ENCODE results near the gene TRIM68.

Gene TRIM68

DNA sequence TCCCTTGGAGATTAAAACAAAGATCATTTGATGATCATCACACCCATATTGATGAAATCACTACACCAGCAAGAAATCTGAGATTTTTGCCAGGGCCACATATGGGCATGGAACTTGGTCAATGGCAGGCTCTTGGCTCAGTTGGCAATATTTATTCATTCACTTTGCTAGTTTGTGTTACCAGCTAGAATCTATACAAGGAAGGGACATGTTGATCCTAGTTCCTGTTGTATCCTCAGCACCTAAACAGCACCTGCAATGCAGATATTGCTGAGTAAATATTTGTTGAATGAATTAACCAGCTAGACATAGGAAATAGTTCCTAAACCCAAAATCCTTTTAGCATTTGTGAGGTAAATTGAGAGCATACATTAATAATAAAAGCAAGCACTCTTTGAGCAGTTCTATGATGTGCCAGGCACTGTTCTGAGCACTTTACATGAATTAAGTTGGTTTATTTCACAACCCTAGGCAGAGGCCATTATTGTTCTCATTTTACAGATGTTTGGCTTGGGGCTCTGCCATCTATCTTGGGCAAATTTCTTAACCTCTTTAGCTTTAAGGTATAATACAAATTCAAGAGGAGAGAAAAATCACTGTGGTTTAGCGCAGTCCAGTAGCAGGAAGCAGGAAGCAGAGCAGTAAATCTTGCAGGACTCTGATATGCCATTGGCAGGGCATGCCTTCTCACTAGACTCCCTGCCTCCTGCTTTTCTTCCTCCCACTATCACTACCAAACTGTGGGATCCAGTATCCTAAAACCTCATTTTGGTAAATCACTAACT is 1.6 kb downstream of the TRIM68 start:
- no peak for DNase-seq

DNA sequence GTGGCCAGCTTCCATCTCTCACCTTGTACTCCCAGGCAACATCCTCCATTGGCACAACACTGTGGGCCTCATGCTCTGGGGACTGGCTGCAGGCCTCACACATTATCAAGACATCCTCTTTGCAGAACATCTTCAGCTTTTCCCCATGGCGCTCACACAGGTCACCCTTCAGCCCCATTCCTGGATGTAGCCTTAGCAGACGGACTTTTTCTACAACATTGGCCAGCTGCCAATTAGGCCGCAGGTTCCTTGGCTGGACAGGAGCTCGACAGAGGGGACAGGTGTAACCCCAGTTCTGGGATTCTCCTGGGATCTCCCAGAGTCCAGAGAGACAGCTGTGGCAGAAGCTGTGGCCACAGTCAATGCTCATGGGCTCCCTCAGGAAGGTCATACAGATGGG is 3.0 kb downstream of the TRIM68 start:
- DNase-seq = no peak

DNA sequence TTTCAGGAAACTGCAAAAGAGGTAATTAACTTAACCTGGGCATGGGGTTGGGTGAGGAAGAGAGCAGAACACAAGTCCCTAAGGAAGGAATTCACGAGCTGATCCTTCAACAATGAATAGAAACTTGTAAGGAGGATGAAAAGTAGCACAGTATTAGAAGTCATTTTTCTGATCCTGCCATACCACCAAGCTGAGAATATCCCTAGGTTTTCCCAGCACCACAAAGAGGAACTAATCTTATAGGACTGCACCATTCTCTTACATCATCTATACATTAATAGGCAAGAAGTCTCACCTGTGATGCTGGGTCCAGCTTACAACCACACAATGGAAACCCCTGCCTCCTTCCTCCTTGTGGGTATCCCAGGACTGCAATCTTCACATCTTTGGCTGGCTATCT is 14.3 kb downstream of the TRIM68 start, which contains the start of gene OR52I1:
OR52I1 (plus strand) TSS at position 301 of the 400 bp plus-strand sequence; CDS start at position 301, 0 bp downstream.
- DNase-seq = no peak

DNA sequence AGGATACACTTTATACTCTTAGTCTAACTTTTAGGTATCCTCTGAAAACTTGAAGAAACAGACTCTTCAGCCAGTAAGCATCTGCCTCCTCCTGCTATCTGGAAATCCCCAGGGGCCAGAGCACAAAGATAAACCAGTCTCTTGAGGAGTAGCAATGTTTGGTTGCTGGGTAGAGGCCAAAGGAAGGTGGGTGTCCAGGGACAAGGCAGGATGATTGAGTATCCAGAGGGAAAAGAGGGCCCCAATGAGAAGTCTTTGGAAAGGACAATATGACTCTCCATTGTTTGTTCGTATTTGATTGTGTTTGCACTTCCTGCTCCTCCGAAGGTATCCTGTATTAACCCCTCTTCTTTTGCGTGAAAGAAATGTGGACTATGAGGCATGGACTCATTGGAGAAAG is 19.0 kb downstream of the TRIM68 start:
- no peak for DNase-seq

DNA sequence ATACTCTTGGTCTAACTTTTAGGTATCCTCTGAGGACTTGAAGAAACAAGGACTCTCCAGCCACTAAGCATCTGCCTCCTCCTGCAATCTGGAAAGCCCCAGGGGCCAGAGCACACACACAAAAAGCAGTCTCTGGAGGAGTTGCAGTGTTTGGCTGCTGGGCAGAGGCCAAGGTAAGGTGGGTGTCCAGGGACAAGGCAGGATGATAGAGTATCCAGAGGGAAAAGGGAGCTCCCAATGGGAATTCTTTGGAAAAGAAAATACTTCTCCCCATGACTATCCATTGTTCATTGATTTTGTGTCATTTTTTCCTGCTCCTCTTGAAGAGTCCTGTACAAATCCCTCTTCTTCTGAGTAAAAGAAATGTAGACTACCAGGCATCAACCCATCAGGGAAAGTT is 26.6 kb downstream of the TRIM68 start, which contains the start of gene OR52I2:
OR52I2 (plus strand) TSS at position 301 of the 400 bp plus-strand sequence.
- no peak for DNase-seq

DNA sequence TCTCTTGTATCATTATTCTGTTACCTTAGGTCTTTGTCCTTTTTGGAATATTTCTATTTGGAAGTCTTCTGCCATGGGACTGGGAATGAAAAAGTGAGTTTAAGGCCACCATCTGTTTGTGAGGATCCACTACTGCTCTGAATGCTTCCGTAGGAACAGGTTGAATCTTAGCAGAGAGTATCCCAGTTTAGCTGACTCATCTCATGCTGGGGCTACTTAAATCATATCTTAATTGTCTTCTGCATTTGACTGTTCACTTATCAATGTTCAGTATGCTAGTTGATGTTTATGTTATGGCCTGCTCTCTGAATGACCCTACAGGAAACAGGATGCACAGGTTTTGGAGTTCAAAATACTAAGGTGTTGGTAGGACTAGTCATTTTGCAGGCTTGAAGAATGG is 27.9 kb downstream of the TRIM68 start:
- no peak for DNase-seq

DNA sequence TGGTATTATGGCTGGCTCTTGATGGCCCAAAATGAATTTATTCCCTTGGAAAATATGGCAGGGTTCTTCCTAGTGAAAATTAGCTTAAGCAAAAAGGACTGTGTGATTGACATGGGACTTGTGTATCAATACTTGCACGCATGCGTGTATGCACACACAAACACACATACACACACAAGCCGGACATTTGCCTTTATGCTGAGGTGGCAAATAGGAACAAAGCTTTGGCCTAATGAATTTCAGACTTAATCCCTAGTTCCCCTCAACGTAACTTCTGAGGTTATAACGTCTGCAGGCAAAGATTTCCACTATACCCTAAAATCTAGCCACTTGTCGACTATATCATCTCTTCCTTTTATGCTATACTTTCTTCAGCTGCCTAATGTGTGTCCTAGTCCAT is 29.4 kb downstream of the TRIM68 start:
- no peak for DNase-seq

DNA sequence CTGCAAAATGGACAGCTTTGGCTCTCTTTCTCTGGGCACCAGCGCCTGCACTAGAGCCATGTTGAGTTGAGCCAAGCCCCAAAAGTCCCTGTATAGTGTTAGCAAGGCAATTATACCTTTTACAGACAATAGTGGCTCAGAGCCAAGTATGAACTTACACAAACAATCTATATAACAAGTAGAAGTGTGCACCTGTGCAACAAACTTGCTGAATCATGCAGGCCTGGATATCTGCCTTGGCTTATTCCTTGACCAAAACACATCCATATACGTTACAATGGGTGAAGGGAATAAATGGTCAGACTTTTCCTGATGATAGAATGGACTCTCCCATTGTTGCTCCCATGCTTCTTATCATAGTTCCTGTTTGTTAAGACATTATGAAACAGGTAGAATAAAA is 30.3 kb downstream of the TRIM68 start:
- no peak for DNase-seq

DNA sequence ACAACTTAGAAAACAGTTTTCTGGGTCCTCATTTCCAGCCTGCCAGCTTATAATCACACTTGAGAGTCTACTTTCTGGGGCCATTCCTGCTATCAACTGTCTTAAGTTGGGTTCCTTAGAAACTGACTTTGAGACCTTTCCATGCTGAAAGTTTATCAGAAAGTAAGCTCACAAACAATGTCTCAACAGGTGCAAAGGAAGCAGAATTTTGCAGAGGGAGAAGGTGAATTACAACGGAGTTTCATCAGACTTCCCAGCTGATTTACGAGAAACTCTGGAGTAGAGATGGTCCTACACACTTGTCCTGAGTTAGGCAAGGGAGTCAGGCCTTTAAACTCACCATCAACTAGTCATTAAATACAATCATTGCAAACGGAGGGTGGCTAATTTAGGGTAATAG is 31.2 kb downstream of the TRIM68 start:
- no peak for DNase-seq

DNA sequence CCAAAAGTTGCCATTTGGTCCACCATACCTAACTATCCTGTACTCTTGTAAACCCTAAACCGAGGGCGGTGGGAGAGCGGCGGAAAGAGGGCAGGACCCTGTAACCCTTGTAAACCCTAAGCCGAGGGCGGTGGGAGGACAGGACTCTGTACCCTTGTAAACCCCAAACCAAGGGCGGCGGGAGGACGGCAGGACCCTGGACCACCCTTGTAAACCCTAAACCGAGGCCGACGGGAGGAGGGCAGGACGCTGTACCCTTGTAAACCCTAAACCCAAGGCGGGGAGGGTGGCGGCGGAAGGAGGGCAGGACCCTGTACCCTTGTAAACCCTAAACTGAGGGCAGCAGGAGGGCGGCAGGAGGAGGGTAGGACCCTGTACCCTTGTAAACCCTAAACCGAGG is 39.0 kb downstream of the TRIM68 start:
- no peak for DNase-seq

DNA sequence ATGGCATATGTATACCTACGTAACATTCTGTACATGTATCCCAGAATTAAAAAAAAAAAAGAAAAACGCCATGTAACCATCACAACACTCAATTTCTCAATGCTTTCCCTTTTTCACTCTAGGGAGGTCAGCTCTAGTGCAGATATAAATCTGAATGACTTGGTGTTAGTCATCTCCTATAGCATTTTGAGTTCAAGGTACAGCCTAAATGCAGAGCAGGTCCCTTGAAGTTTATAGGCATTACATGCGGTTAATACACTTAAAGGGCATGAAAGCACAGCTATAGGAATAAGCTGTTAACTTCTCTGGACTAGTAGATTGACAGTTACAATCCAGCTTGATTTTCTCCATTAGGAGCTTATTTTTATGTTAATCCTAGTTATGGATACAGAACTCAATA is 42.7 kb downstream of the TRIM68 start:
- no peak for DNase-seq

DNA sequence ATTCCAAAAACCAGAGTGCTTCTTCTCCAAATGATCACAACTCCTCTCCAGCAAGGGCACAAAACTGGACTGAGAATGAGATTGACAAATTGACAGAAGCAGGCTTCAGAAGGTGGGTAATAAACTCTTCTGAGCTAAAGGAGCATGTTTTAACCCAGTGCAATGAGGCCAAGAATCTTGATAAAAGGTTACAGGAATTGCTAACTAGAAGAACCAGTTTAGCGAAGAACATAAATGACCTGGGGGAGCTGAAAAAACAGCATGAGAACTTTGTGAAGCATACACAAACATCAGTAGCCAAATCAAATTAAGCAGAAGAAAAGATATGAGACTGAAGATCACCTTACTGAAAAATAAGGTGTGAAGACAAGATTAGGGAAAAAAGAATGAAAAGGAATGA is 47.6 kb downstream of the TRIM68 start:
- DNase-seq = no peak

DNA sequence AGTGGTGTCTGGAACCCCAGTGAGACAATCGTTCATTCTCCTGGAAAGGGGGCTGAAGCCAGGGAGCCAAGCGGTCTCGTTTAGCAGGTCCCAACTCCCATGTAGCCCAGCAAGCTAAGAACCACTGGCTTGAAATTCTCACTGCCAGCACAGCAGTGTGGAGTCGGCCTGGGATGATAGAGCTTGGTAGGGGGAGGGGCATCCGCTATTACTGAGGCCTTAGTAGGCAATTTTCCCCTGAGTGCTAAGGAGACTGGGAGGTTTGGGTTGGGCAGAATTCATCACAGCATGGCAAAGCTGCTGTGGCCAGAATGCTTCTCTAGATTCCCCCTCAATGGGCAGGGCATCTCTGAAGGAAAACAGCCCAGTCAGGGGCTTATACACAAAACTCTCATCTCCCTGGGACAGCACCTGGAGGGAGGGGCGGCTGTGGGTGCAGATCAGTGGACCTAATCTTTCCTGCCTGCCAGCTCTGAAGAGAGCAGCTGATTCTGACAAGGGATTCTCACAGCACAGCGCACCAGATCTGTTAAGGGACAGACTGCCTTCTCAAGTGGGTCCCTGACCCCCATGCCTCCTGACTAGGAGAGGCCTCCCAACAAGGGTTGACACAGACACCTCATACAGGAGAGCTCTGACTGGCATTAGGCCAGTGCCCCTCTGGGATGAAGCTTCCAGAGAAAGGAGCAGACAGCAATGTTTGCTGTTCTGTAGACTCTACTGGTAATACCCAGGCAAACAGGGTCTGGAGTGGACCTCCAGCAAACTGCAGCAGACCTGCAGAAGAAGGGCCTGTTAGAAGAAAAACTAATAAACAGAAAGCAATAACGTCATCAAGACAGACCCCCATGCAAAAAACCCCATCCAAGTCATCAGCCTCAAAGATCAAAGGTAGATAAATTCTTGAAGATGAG is 48.2 kb downstream of the TRIM68 start:
- DNase-seq = no peak

DNA sequence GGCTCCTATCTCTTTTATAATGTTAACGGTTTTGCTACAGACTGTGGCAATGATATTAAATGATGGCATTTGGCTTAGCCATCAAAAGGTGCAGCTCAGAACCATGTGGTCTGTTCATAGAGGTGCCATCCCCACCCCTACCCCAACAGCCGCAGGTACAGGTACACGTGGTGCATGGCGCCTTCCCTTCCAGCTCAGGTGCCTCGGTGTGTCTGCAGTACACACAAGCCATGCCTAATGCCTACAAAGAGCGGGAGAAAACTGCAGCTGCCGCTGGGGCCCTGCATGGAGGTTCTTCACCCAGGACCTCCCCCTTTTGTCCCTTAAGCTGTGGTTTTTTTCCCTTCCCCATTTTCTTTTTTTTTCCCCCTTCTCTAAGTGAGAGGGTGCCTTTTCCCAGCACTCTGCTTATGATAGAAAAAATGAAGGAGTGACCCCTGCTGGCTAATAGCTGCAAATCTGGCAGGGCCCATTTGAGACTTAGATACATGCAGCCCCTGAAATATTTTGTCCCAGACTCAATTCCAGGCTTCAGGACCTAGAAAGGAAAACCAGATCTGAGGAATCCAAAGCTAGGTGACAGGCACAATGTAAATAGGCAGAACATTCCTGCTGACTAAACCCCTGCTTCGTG is 56.6 kb downstream of the TRIM68 start:
- DNase-seq = peak; percentile 2
